MM.1S (cell line): ENCODE results near the gene ANG.

Experiments
- DNase-seq: peaks from one replicate; pipeline ENCODE4 v3.0.0-alpha.2; 2015
- H2AFZ ChIP-seq: fragments of 300-600 bp; sonication (generic); 2 replicates; pipeline ENCODE4 v1.6.0; 2016; ENCODE audit warnings: antibody characterized with exemption, low read length
- H3F3A ChIP-seq: fragments of 300-600 bp; sonication (generic); 2 replicates; pipeline ENCODE4 v1.6.1; 2016; ENCODE audit warnings: mild to moderate bottlenecking, antibody characterized with exemption, low read length, moderate library complexity, mixed read lengths; ENCODE audit not compliant: insufficient read depth
- H3K27ac ChIP-seq: fragments of 300-600 bp; sonication (generic); 2 replicates; pipeline ENCODE4 v1.5.1; 2016; ENCODE audit warnings: mild to moderate bottlenecking, low read length
- H3K27me3 ChIP-seq: fragments of 300-600 bp; sonication (generic); replicated peaks from 2 replicates; pipeline ENCODE4 v1.6.0; 2016; ENCODE audit warnings: low read length; ENCODE audit not compliant: insufficient read depth
- H3K36me3 ChIP-seq: fragments of 300-600 bp; sonication (generic); replicated peaks from 2 replicates; pipeline ENCODE4 v1.6.1; 2016; ENCODE audit warnings: mild to moderate bottlenecking, low read length, mixed read lengths; ENCODE audit not compliant: insufficient read depth
- H3K4me1 ChIP-seq: fragments of 300-600 bp; sonication (generic); 2 replicates; pipeline ENCODE4 v1.6.1; 2016; ENCODE audit warnings: low read length, mixed read lengths
- H3K4me2 ChIP-seq: fragments of 300-600 bp; sonication (generic); 2 replicates; pipeline ENCODE4 v1.6.0; 2016; ENCODE audit warnings: low read depth, low read length
- H3K4me3 ChIP-seq: fragments of 300-600 bp; sonication (generic); 2 replicates; pipeline ENCODE4 v1.5.1; 2016; ENCODE audit warnings: low read length, mixed read lengths
- H3K79me2 ChIP-seq: fragments of 300-600 bp; sonication (generic); 2 replicates; pipeline ENCODE4 v1.6.1; 2016; ENCODE audit warnings: mixed run types, low read length, mixed read lengths
- H3K9ac ChIP-seq: fragments of 300-600 bp; sonication (generic); 2 replicates; pipeline ENCODE4 v1.6.1; 2016; ENCODE audit warnings: low read length, mixed read lengths
- H3K9me2 ChIP-seq: fragments of 300-600 bp; sonication (generic); replicated peaks from 2 replicates; pipeline ENCODE4 v1.6.1; 2016; ENCODE audit warnings: mild to moderate bottlenecking, low read length, mixed read lengths; ENCODE audit not compliant: insufficient read depth
- H3K9me3 ChIP-seq: fragments of 300-600 bp; sonication (generic); replicated peaks from 2 replicates; pipeline ENCODE4 v1.6.1; 2016; ENCODE audit warnings: mild to moderate bottlenecking, low read length, mixed read lengths; ENCODE audit not compliant: insufficient read depth
- H4K20me1 ChIP-seq: fragments of 300-600 bp; sonication (generic); 2 replicates; pipeline ENCODE4 v1.6.1; 2016; ENCODE audit warnings: mild to moderate bottlenecking, low read length, moderate library complexity, mixed read lengths; ENCODE audit not compliant: insufficient read depth
- CTCF ChIP-seq: fragments of 300-600 bp; sonication (generic); IDR thresholded peaks from 2 replicates; pipeline ENCODE4 v1.5.1; 2016; ENCODE audit warnings: antibody characterized with exemption, low read length, mixed read lengths
- EZH2 ChIP-seq: fragments of 300-600 bp; sonication (generic); optimal IDR thresholded peaks from 2 replicates; pipeline ENCODE3; 2017; ENCODE audit warnings: low read depth, mild to moderate bottlenecking, antibody characterized with exemption, low read length, mixed read lengths
- EZH2phosphoT487 ChIP-seq: fragments of 300-600 bp; sonication (generic); IDR thresholded peaks from 2 replicates; pipeline ENCODE4 v1.6.1; 2018; ENCODE audit warnings: antibody characterized with exemption, low read length

Gene ANG

GRCh38 chr14:20679907-20680306, 8.7 kb upstream of the ANG start:
- TF ChIP-seq CTCF: no peak
- no peak for TF ChIP-seq EZH2
- no peak for TF ChIP-seq EZH2phosphoT487
- H3K27ac ChIP-seq: peak overlapping the region; percentile 99; the same call in 1 of the 2 replicates
- DNase-seq: peak; percentile 8
- H2AFZ ChIP-seq: peak overlapping the region; percentile 72
- H3K9ac ChIP-seq: peak overlapping the region; percentile 91; the same call in 1 of the 2 replicates
- 0 out of 2 replicates have a peak, but pooled peaks cover 5% of the 10 kb centered on the region for H3K4me1 ChIP-seq
- peak overlapping the region; percentile 97 for H3K4me2 ChIP-seq
- no peaks in the 10 kb centered on the region for H3K79me2 ChIP-seq
- peak overlapping the region; percentile 67 for H3K4me3 ChIP-seq
- H3F3A ChIP-seq: peaks cover 55% of the 10 kb centered on the region
- H4K20me1 ChIP-seq: no peaks in the 10 kb centered on the region
- H3K27me3 ChIP-seq: no peaks in the 10 kb centered on the region
- no peaks in the 10 kb centered on the region for H3K36me3 ChIP-seq
- no peaks in the 10 kb centered on the region for H3K9me2 ChIP-seq
- H3K9me3 ChIP-seq: no peaks in the 10 kb centered on the region

GRCh38 chr14:20680363-20680762, 8.2 kb upstream of the ANG start:
- 0 out of 2 replicates have a peak, but pooled peaks cover 5% of the 10 kb centered on the region for H3K4me1 ChIP-seq

GRCh38 chr14:20680843-20681347, 7.7 kb upstream of the ANG start:
- Histone ChIP-seq H4K20me1 (no peaks in the 10 kb centered on the region), H3K4me1 (0 out of 2 replicates have a peak, but pooled peaks cover 5% of the 10 kb centered on the region), H3F3A (peaks cover 56% of the 10 kb centered on the region), H3K27ac (peak overlapping the region; percentile 99), H2AFZ (peak overlapping the region; percentile 38; the same call in 1 of the 2 replicates), H3K36me3 (no peaks in the 10 kb centered on the region), H3K27me3 (no peaks in the 10 kb centered on the region), H3K4me2 (peak overlapping the region; percentile 97), H3K9ac (peak overlapping the region; percentile 91; the same call in 1 of the 2 replicates), H3K9me2 (no peaks in the 10 kb centered on the region), H3K79me2 (no peaks in the 10 kb centered on the region), H3K9me3 (no peaks in the 10 kb centered on the region), H3K4me3 (peak overlapping the region; percentile 67)
- no peak for TF ChIP-seq EZH2
- no peak for TF ChIP-seq EZH2phosphoT487
- TF ChIP-seq CTCF: no peak
- DNase-seq: peak; percentile 84

More at GRCh38 chr14:20680363-20680762, 8.2 kb upstream of the ANG start:
- H3K36me3 ChIP-seq: no peaks in the 10 kb centered on the region
- H2AFZ ChIP-seq: peak overlapping the region; percentile 38; the same call in 1 of the 2 replicates
- peak overlapping the region; percentile 67 for H3K4me3 ChIP-seq
- H3K9me3 ChIP-seq: no peaks in the 10 kb centered on the region
- H3K9me2 ChIP-seq: no peaks in the 10 kb centered on the region
- peak overlapping the region; percentile 91; the same call in 1 of the 2 replicates for H3K9ac ChIP-seq
- H3F3A ChIP-seq: peaks cover 56% of the 10 kb centered on the region
- no peak for TF ChIP-seq EZH2
- TF ChIP-seq CTCF: no peak
- no peak for TF ChIP-seq EZH2phosphoT487
- H3K27ac ChIP-seq: peak overlapping the region; percentile 99
- H4K20me1 ChIP-seq: no peaks in the 10 kb centered on the region
- peak; percentile 36 for DNase-seq
- peak overlapping the region; percentile 97 for H3K4me2 ChIP-seq
- no peaks in the 10 kb centered on the region for H3K27me3 ChIP-seq
- H3K79me2 ChIP-seq: no peaks in the 10 kb centered on the region
